CD4-positive, alpha-beta T cell treated with Interleukin-21 for 1 hour (primary cell): ENCODE measurements around the gene TSTD2.
A peak's percentile ranks its signal among the peaks of the same experiment; 100 is the strongest.
"Not testable (repeated sequence)": the region's sequence is repeated elsewhere in the genome, so short reads cannot be mapped to it uniquely, and the experiment has no call there.

Source experiments
- DNase-seq: peaks from one replicate; pipeline ENCODE4 v3.0.0-alpha.2; 2020

Gene TSTD2

DNA sequence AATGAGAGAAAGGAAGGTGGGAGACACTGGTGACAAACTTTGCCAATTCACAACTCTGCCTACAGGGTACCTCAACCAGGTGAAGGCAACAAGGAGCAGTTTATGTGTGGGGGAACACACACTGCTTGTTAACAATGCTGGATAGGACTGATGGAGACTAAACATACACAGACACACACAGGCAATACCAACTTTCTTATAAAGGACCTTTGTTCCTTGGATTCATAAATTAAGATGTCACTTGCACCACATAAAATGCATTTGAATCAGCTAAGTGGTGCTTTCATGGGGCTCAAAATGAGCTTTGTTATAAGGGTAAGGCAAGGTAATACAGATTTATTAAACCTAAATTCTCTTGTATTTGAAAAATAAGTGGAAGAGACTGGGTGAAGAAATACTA is 4.0 kb downstream of the TSTD2 start:
- DNase-seq, result no peak

GRCh38 chr9:97628668-97629067 is 4.5 kb downstream of the TSTD2 start:
- no peak for DNase-seq

DNA sequence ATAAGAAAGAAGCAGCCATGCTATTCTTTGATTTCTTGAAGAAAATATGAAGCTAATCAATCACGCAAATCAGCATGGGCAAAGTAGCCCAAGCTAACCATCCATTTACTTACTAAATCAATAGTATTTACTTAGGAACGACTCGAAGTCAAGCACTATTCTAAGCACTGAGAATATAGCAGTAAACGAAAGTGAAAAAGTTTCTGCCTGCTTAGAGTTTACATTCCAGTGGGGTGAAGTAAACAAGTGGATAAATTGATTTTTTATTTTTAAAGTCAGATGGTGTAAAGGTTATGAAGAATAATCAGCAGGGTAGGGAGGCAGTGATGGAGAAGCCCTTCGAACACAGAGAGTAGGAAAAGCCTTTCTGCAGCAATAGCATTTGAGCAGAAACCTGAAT is 5.5 kb downstream of the TSTD2 start:
- no peak for DNase-seq

DNA sequence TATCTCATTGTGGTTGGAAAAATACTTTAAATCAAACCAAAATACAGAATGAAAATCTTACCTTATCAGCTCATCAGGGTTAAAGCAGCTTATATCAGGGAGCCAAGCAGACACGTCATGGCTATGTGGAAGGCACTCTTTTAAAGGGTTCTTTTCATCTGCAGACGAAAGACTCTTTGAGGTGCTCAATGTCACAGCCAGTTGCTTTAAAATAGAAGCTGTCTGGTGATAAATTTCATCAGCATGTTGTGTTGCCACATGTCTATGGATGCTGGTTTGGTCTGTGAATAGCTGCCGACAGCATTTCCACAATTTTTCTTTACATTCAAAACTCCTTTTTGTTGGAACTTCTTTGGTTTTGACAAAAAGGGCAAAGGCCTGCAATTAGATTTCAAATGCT is 7.5 kb downstream of the TSTD2 start:
- DNase-seq, result no peak

GRCh38 chr9:97623946-97624345 is 9.2 kb downstream of the TSTD2 start:
- DNase-seq, result no peak

- not testable (repeated sequence) for DNase-seq
These were observed 10.7 kb downstream of the TSTD2 start for GRCh38 chr9:97622483-97622882.

GRCh38 chr9:97620063-97620462 is 13.1 kb downstream of the TSTD2 start:
- not testable (repeated sequence) for DNase-seq

DNA sequence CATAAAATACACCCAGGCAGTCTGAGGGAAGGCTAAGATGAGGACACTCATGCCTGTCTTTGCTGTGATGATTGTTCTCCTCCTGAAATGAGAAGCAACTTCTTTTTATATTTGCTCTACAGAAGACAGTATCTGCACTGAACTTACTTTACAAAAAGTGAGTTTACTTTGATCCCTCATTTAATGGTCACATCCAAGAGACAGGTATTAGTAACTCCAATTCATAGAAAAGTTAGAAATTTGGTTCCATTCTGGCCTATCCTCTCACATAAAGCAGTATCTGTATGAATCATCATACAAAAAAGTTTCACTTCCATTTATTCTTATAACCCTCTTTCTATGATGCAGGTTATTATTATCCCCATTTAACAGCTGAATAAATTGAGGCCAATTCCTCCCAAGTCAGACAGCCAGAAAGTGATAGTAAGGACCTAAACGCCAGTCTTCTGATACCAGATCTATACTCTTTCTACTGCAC is 15.2 kb downstream of the TSTD2 start:
- DNase-seq, result no peak

GRCh38 chr9:97615439-97616072 is 17.6 kb downstream of the TSTD2 start:
- peak; percentile 76 for DNase-seq

- no peak for DNase-seq
These were observed 28.1 kb downstream of the TSTD2 start for GRCh38 chr9:97604901-97605645.

DNA sequence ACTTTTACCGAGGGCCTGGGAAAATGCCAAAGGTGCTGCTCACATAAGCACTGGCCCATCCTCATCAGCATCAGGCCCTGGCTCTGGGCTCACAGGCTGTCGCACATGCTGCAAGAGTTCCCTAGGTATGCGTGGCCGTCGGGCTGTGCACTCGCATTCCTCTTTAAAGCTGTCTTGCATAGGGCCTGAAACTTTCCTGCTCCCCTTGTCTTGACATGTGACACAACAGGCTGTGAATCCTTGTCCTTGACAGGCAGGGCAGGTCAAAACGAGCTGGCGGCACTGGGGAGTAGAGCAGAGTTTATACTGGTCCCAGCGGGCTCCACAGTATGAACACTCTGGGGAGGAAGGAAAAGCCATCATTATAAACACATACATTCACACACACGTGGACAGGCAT is 30.7 kb downstream of the TSTD2 start:
- DNase-seq, result no peak

DNA sequence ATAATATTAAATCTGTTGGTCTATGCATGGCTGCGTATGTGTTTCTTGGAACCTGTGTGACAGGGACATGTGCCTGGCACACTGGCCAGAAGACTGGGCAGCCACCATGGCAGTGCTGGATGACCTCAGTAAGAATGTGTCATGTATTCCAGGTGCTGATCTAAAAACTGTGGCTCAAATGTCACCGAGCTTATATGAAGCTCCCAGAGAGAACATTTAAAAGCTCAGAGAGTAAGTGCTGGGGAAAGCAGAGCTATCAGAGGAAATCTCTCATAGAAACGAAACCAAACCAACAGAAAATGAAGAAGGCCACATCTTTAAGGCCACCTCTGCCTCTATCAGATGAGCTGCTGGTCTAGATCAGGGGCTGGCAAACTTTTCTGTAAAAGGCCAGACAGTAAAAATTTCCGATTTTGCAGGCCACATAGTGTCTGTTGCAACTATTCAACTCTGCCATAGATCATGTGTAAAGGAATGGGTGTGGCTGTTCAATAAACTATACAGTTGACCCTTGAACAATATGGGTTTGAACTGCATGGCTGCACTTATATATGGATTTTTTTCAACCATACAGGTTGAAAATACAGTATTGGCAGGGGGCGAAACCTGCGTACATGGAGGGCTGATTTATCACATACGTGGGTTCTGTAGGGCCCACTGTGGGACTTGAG is 31.8 kb downstream of the TSTD2 start:
- DNase-seq, result no peak

GRCh38 chr9:97600531-97601227 is 32.5 kb downstream of the TSTD2 start:
- no peak for DNase-seq

DNA sequence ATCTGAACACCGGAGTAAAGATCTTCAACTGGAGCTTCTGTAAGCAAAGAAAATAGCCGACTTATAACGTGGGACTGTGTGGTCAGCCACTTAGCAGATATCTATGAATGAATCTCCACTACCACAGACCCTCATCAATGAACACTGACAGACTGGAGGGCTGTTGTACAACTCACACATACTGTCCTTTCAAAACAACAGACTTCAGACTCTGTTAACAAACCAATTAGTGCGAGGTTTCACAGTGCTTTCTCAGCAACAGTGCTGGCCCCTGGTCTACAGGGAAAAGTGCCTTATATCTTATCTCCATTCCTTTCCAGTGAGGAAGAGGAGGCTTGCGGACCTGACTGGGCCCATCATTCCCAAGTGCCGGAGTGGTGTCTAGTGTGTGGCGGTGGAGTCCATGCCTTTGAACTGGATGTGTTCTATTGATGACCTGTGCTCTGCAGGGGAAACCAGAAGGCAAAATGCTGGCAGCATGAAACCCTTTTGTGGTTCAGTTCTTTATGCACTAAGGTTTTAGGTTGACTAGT is 33.8 kb downstream of the TSTD2 start:
- no peak for DNase-seq

GRCh38 chr9:97598461-97599288 is 34.5 kb downstream of the TSTD2 start:
- DNase-seq, result peak; percentile 74

- no peak for DNase-seq
These were observed 36.3 kb downstream of the TSTD2 start for GRCh38 chr9:97596906-97597305.

DNA sequence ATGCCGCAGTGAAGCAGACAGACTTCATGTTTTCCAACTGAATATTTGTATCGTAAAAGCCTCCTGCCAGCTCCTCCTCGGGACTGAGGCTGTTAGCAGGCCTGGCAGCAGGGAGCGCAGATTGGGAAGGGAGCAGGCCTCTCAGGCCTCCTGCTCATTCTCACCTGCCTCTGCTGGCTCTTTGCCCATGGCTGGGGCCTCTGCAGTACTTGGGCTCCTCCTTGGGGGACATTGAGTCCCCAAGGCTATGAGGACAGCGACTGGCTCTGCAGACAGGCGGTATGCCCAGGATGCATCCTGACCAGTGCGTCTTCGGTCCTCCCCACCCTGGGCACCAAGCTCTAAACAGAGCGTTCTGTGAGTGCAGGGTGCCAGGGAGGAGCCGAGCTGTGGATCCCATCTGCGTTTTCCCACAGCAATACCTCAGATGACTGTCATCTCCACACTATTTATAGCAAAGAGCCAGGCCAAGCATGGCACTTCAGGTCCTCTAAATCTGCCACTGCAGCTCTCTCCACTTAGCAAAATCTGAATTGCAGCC is 38.7 kb downstream of the TSTD2 start:
- DNase-seq, result no peak

DNA sequence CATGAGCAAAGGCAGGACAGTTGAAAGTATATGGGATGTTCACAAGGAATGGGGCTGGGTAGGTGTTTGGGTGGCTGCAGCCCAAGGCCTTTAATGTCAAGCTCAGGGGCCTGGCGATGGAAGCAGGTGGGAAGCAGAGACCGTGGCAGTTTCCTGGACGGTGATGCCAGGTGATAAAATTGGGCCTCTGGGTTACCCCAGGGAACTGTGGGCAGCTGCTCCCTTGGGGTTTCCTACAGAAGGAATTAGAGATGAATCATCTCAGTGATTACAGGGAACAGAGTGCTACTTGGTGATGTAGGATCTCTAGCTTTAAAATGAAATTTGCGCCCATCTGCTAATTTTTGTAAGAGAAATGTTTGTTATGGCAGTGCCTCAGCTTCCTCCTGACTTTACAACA is 39.2 kb downstream of the TSTD2 start:
- no peak for DNase-seq

GRCh38 chr9:97592126-97592525 is 41.0 kb downstream of the TSTD2 start:
- no peak for DNase-seq

- no peak for DNase-seq
These were observed 41.6 kb downstream of the TSTD2 start for GRCh38 chr9:97591535-97591934.

- not testable (repeated sequence) for DNase-seq
These were observed 46.3 kb downstream of the TSTD2 start for GRCh38 chr9:97586909-97587308.

- not testable (repeated sequence) for DNase-seq
These were observed 48.4 kb downstream of the TSTD2 start for GRCh38 chr9:97584778-97585177.
